ENCODE results near the gene RBMS1.

DNA sequence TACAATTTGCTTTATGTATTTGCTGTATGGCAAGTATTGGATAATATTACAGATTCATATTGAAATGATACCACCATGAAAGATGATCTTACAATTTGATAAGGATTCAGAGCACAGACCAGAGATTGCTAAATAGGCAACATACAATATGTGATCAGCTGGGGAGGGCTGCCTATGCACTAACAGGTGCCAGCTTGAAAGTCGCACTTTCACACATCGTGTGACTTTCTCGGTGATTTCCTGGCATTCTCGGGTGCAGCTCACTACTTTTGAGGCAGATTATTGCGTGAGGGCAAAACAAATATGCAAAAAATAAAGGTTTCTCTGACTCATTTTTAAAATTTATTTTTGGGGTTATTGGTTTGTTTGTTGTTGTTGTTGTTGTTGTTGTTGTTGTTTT lies 36.0 kb downstream of the RBMS1 start:
- TF ChIP-seq, protein P1, sequence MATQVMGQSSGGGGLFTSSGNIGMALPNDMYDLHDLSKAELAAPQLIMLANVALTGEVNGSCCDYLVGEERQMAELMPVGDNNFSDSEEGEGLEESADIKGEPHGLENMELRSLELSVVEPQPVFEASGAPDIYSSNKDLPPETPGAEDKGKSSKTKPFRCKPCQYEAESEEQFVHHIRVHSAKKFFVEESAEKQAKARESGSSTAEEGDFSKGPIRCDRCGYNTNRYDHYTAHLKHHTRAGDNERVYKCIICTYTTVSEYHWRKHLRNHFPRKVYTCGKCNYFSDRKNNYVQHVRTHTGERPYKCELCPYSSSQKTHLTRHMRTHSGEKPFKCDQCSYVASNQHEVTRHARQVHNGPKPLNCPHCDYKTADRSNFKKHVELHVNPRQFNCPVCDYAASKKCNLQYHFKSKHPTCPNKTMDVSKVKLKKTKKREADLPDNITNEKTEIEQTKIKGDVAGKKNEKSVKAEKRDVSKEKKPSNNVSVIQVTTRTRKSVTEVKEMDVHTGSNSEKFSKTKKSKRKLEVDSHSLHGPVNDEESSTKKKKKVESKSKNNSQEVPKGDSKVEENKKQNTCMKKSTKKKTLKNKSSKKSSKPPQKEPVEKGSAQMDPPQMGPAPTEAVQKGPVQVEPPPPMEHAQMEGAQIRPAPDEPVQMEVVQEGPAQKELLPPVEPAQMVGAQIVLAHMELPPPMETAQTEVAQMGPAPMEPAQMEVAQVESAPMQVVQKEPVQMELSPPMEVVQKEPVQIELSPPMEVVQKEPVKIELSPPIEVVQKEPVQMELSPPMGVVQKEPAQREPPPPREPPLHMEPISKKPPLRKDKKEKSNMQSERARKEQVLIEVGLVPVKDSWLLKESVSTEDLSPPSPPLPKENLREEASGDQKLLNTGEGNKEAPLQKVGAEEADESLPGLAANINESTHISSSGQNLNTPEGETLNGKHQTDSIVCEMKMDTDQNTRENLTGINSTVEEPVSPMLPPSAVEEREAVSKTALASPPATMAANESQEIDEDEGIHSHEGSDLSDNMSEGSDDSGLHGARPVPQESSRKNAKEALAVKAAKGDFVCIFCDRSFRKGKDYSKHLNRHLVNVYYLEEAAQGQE (IDR thresholded peaks at IDR 0.05; ENCODE audit: insufficient replicate concordance, low read depth): no peak
- TF ChIP-seq, protein P2, sequence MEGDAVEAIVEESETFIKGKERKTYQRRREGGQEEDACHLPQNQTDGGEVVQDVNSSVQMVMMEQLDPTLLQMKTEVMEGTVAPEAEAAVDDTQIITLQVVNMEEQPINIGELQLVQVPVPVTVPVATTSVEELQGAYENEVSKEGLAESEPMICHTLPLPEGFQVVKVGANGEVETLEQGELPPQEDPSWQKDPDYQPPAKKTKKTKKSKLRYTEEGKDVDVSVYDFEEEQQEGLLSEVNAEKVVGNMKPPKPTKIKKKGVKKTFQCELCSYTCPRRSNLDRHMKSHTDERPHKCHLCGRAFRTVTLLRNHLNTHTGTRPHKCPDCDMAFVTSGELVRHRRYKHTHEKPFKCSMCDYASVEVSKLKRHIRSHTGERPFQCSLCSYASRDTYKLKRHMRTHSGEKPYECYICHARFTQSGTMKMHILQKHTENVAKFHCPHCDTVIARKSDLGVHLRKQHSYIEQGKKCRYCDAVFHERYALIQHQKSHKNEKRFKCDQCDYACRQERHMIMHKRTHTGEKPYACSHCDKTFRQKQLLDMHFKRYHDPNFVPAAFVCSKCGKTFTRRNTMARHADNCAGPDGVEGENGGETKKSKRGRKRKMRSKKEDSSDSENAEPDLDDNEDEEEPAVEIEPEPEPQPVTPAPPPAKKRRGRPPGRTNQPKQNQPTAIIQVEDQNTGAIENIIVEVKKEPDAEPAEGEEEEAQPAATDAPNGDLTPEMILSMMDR (IDR thresholded peaks at IDR 0.05; ENCODE audit: insufficient read depth, low read length): no peak
- TF ChIP-seq SPI1 (IDR thresholded peaks at IDR 0.05; ENCODE audit: borderline replicate concordance, low read depth): no peak
- TF ChIP-seq POLR2AphosphoS5 (IDR thresholded peaks at IDR 0.05; ENCODE audit: low read depth): no peak

Data from HL-60 (cell line).